ENCODE data around the gene SOX6.

DNA sequence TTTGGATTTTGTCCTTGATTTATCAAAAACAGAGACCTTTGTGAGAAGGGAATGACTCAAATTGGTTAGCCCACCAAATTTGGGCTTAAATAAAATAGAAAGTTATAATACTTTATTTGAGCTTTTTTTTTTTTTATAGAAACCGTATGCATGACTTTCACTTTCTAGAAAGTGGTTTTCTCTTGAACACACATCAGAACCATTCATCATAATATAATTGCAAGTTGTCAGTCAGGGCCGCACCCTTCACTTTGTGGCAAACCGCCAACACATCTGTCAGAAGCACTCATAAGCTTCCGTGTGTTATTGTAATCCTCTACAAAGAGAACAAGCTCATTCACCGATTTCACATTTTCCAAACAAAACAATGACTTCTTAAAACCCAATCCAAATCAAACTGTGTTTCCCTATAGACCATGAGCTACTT, 76.1 kb downstream of the SOX6 start:
- TF ChIP-seq POLR2AphosphoS5 (IDR thresholded peaks at IDR 0.05; ENCODE audit: low read depth, low read length): no peak
- TF ChIP-seq TAF1 (IDR thresholded peaks at IDR 0.05; ENCODE audit: borderline replicate concordance, insufficient read depth, low read length): no peak
- TF ChIP-seq REST (IDR thresholded peaks at IDR 0.05; ENCODE audit: insufficient read depth in 1 of 2, low read depth in 2 of 2, low read length in 2 of 2): no peak
